Muscle of leg (tissue), 11 donors: ENCODE results near the gene KPNA6. TPM values are rescaled to one million over a fixed set of nuclear protein-coding genes. Genes with fewer than 3 reads are reported as not detected.
"Not testable (repeated sequence)": the region's sequence is repeated elsewhere in the genome, so short reads cannot be mapped to it uniquely, and the experiment has no call there.

ENCODE experiments used
- DNase-seq: peaks from one replicate; pipeline ENCODE4 v3.0.0; 2013
- H3K27ac ChIP-seq: one replicate; pipeline ENCODE4 v1.5.1; 2013; ENCODE audit warnings: mild to moderate bottlenecking, low read length, control low read depth
- H3K27me3 ChIP-seq: one replicate; pipeline ENCODE4 v1.6.1; 2013; ENCODE audit warnings: low read length; ENCODE audit not compliant: control insufficient read depth, insufficient read depth
- H3K36me3 ChIP-seq: one replicate; pipeline ENCODE4 v1.6.1; 2013; ENCODE audit warnings: low read length; ENCODE audit not compliant: control insufficient read depth, insufficient read depth
- H3K4me1 ChIP-seq: one replicate; pipeline ENCODE4 v1.6.1; 2013; ENCODE audit warnings: low read length; ENCODE audit not compliant: control insufficient read depth, insufficient read depth
- H3K4me3 ChIP-seq: one replicate; pipeline ENCODE4 v1.5.1; 2013; ENCODE audit warnings: low read length, control low read depth
- H3K9me3 ChIP-seq: replicated peaks from 2 replicates; pipeline ENCODE4 v1.6.1; 2013; ENCODE audit warnings: low read depth, low read length; ENCODE audit not compliant: control insufficient read depth
- WGBS: methylation state at CpG from one replicate; pipeline ENCODE4 v1.1.5; 2013; ENCODE audit warnings: missing lambda C conversion rate; ENCODE audit not compliant: insufficient coverage; 5-methylcytosine and 5-hydroxymethylcytosine counted together
- polyA plus RNA-seq, 8 donors: library from polyadenylated mRNA; unstranded; fragments of 120-200 nt; gene quantifications; one replicate each; pipeline versions ENCODE4 v1.2.1 to v1.2.3, GENCODE V29; 2013; ENCODE audit warnings: inconsistent platforms in 1 of 8, low replicate concordance in 1 of 8; ENCODE audit not compliant: insufficient read length in 8 of 8, insufficient read depth in 1 of 8
- total RNA-seq: library from RNA; stranded (reverse); fragments of 120-200 nt; gene quantifications from one replicate; pipeline ENCODE4 v1.2.4, GENCODE V29; 2013

KPNA6 gene
- total and polyA plus RNA-seq, 9 donors, result 19.7 to 28.3 (median 23.9) TPM

GRCh38 chr1:32072622-32073298 is 35.1 kb upstream of the KPNA6 start, which contains the start of gene TMEM39B:
TSS of gene TMEM39B (plus strand) at chr1:32072939. CDS start at chr1:32073048, 109 bp downstream.
- WGBS, result under 1% methylated on average over 63 of the region's 67 CpGs

GRCh38 chr1:32073299-32074229 is 34.3 kb upstream of the KPNA6 start:
- Histone ChIP-seq H3K9me3 (no peaks in the 10 kb centered on the region), H3K27ac (peak overlapping the region; percentile 99), H3K36me3 (peaks cover 34% of the 10 kb centered on the region), H3K4me3 (peak overlapping the region; percentile 90), H3K4me1 (peaks cover 13% of the 10 kb centered on the region), H3K27me3 (no peaks in the 10 kb centered on the region)
- 18% methylated on average over 20 of the region's 28 CpGs for WGBS
- DNase-seq, result no peak

More at GRCh38 chr1:32072622-32073298, 35.1 kb upstream of the KPNA6 start, which contains the start of gene TMEM39B:
- Histone ChIP-seq H3K4me1 (peaks cover 13% of the 10 kb centered on the region), H3K4me3 (peak within 1 kb of the TSS; percentile 90), H3K27ac (peak within 1 kb of the TSS; percentile 99), H3K27me3 (no peaks in the 10 kb centered on the region), H3K36me3 (peaks cover 26% of the 10 kb centered on the region), H3K9me3 (no peaks in the 10 kb centered on the region)
- peak; percentile 99 for DNase-seq

- Histone ChIP-seq H3K36me3 (peaks cover 38% of the 10 kb centered on the region), H3K9me3 (no peaks in the 10 kb centered on the region), H3K27ac (no peak overlapping the region), H3K27me3 (no peaks in the 10 kb centered on the region), H3K4me1 (peaks cover 13% of the 10 kb centered on the region), H3K4me3 (no peak overlapping the region)
- 95% methylated on average over 5 of the region's 9 CpGs for WGBS
- no peak for DNase-seq
Observed at GRCh38 chr1:32074841-32075240, 33.0 kb upstream of the KPNA6 start.

GRCh38 chr1:32077451-32077850 is 30.4 kb upstream of the KPNA6 start:
- peaks cover 41% of the 10 kb centered on the region for H3K36me3 ChIP-seq
- no peak overlapping the region for H3K4me3 ChIP-seq
- no peak overlapping the region for H3K27ac ChIP-seq
- H3K27me3 ChIP-seq, result no peaks in the 10 kb centered on the region
- DNase-seq, result no peak
- H3K4me1 ChIP-seq, result peaks cover 8% of the 10 kb centered on the region
- H3K9me3 ChIP-seq, result no peaks in the 10 kb centered on the region
- 100% methylated on average over 1 of the region's 3 CpGs for WGBS

- no peak for DNase-seq
- Histone ChIP-seq H3K36me3 (peaks cover 45% of the 10 kb centered on the region), H3K9me3 (no peaks in the 10 kb centered on the region), H3K4me3 (no peak overlapping the region), H3K27ac (no peak overlapping the region), H3K27me3 (no peaks in the 10 kb centered on the region), H3K4me1 (no peaks in the 10 kb centered on the region)
- WGBS, result no CpG with 5 or more reads among the region's 1 CpG
Observed at GRCh38 chr1:32082022-32082421, 25.8 kb upstream of the KPNA6 start.

- H3K27me3 ChIP-seq, DNase-seq, H3K4me1 ChIP-seq, H3K4me3 ChIP-seq, H3K27ac ChIP-seq, H3K9me3 ChIP-seq: not testable (repeated sequence)
- peaks cover 40% of the 10 kb centered on the region for H3K36me3 ChIP-seq
- 100% methylated on average over 1 of the region's 2 CpGs for WGBS
Observed at GRCh38 chr1:32086381-32086780, 21.5 kb upstream of the KPNA6 start.

GRCh38 chr1:32091176-32091575 is 16.7 kb upstream of the KPNA6 start:
- WGBS, result 96% methylated on average over 4 of the region's 8 CpGs
- Histone ChIP-seq H3K9me3 (no peaks in the 10 kb centered on the region), H3K4me3 (no peak overlapping the region), H3K27me3 (no peaks in the 10 kb centered on the region), H3K4me1 (no peaks in the 10 kb centered on the region), H3K36me3 (peaks cover 64% of the 10 kb centered on the region), H3K27ac (no peak overlapping the region)
- DNase-seq, result no peak

GRCh38 chr1:32091591-32091990 is 16.3 kb upstream of the KPNA6 start:
- Histone ChIP-seq H3K9me3 (no peaks in the 10 kb centered on the region), H3K36me3 (peaks cover 65% of the 10 kb centered on the region), H3K27ac (no peak overlapping the region), H3K27me3 (no peaks in the 10 kb centered on the region), H3K4me3 (no peak overlapping the region), H3K4me1 (no peaks in the 10 kb centered on the region)
- DNase-seq, result no peak
- WGBS, result 85% methylated on average over 12 of the region's 15 CpGs

GRCh38 chr1:32094746-32095521 is 12.9 kb upstream of the KPNA6 start:
- Histone ChIP-seq H3K27me3 (no peaks in the 10 kb centered on the region), H3K27ac (no peak overlapping the region), H3K9me3 (no peaks in the 10 kb centered on the region), H3K4me1 (no peaks in the 10 kb centered on the region), H3K36me3 (peaks cover 73% of the 10 kb centered on the region), H3K4me3 (no peak overlapping the region)
- DNase-seq, result no peak
- 94% methylated on average over 6 of the region's 11 CpGs for WGBS
